HL-60 (cell line): Measurements from ENCODE around the gene TMEM266.

Experiments used
- DNase-seq, 2 experiments: peaks; one replicate each; pipeline ENCODE4 v3.0.0-alpha.2; 2010 to 2020; ENCODE audit warnings: low read depth in 1 of 2, low spot score in 1 of 2
- H3K27ac ChIP-seq: fragments of 250-450 bp; sonication (Bioruptor Pico); replicated peaks from 2 replicates; pipeline ENCODE4 v1.5.1; 2020; ENCODE audit warnings: mild to moderate bottlenecking, moderate library complexity
- H3K27me3 ChIP-seq: fragments of 250-450 bp; sonication (Bioruptor Pico); 2 replicates; pipeline ENCODE4 v1.5.1; 2021; ENCODE audit warnings: mild to moderate bottlenecking, moderate library complexity; ENCODE audit not compliant: insufficient read depth, poor library complexity, severe bottlenecking
- H3K4me3 ChIP-seq: replicated peaks from 2 replicates; pipeline ENCODE4 v1.5.1; 2011; ENCODE audit warnings: mild to moderate bottlenecking, control low read depth, low read length; ENCODE audit not compliant: insufficient read depth
- CTCF ChIP-seq: IDR thresholded peaks from one replicate; pipeline ENCODE4 v1.5.1; 2011; ENCODE audit warnings: low read length, control low read depth, inconsistent platforms; ENCODE audit not compliant: insufficient read depth
- GABPA ChIP-seq: IDR thresholded peaks from 2 replicates; pipeline ENCODE4 v1.6.1; 2012; ENCODE audit warnings: low read depth
- POLR2AphosphoS5 ChIP-seq: IDR thresholded peaks from 2 replicates; pipeline ENCODE4 v1.6.1; 2012; ENCODE audit warnings: low read depth
- SPI1 ChIP-seq: IDR thresholded peaks from 2 replicates; pipeline ENCODE4 v1.6.1; 2012; ENCODE audit warnings: low read depth, mild to moderate bottlenecking, borderline replicate concordance
- TF ChIP-seq, protein P1 (sequence below): IDR thresholded peaks from 2 replicates; pipeline ENCODE4 v1.6.1; 2012; ENCODE audit warnings: low read depth; ENCODE audit not compliant: insufficient replicate concordance

Gene TMEM266

GRCh38 chr15:76100361-76100760, 40.6 kb downstream of the TMEM266 start:
- TF ChIP-seq GABPA (no peak), CTCF (no peak), SPI1 (no peak), POLR2AphosphoS5 (no peak)
- TF ChIP-seq, protein P1, sequence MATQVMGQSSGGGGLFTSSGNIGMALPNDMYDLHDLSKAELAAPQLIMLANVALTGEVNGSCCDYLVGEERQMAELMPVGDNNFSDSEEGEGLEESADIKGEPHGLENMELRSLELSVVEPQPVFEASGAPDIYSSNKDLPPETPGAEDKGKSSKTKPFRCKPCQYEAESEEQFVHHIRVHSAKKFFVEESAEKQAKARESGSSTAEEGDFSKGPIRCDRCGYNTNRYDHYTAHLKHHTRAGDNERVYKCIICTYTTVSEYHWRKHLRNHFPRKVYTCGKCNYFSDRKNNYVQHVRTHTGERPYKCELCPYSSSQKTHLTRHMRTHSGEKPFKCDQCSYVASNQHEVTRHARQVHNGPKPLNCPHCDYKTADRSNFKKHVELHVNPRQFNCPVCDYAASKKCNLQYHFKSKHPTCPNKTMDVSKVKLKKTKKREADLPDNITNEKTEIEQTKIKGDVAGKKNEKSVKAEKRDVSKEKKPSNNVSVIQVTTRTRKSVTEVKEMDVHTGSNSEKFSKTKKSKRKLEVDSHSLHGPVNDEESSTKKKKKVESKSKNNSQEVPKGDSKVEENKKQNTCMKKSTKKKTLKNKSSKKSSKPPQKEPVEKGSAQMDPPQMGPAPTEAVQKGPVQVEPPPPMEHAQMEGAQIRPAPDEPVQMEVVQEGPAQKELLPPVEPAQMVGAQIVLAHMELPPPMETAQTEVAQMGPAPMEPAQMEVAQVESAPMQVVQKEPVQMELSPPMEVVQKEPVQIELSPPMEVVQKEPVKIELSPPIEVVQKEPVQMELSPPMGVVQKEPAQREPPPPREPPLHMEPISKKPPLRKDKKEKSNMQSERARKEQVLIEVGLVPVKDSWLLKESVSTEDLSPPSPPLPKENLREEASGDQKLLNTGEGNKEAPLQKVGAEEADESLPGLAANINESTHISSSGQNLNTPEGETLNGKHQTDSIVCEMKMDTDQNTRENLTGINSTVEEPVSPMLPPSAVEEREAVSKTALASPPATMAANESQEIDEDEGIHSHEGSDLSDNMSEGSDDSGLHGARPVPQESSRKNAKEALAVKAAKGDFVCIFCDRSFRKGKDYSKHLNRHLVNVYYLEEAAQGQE, result no peak
- Histone ChIP-seq H3K27ac (no peak overlapping the region), H3K4me3 (no peak overlapping the region), H3K27me3 (no peaks in the 10 kb centered on the region)
- DNase-seq, result no peak

DNA sequence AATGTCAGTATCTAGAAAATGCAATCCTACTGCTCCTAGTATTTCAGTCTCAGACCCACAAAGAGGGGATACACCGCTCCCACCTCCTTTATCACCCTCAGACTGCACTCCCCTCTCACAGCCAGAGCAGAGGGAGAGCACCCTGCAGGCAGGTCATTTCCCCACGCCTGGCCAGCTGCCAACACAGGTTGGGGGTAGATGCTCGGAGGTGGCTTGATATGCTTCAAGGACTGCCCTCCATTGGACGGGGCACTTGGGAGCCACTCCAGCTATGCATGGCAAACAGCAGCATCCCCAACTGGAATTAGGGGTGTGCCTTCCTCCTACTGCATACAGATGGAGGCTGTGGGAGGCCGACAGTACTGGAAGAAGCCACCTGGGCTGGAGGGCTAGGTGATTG, 41.9 kb downstream of the TMEM266 start:
- Histone ChIP-seq H3K4me3 (no peak overlapping the region), H3K27me3 (no peaks in the 10 kb centered on the region), H3K27ac (no peak overlapping the region)
- no peak for DNase-seq
- TF ChIP-seq SPI1, result no peak
- TF ChIP-seq CTCF, result no peak
- TF ChIP-seq, protein P1, result no peak
- TF ChIP-seq GABPA, result no peak
- no peak for TF ChIP-seq POLR2AphosphoS5

GRCh38 chr15:76105391-76105790, 45.6 kb downstream of the TMEM266 start:
- no peak overlapping the region for H3K27ac ChIP-seq
- no peak overlapping the region for H3K4me3 ChIP-seq
- H3K27me3 ChIP-seq, result no peaks in the 10 kb centered on the region
- no peak for DNase-seq
- TF ChIP-seq CTCF, result no peak
- no peak for TF ChIP-seq GABPA
- TF ChIP-seq SPI1, result no peak
- TF ChIP-seq, protein P1, result no peak
- no peak for TF ChIP-seq POLR2AphosphoS5
